ENCODE measurements around the gene PTRH2. TPM values are rescaled to one million over a fixed set of nuclear protein-coding genes. Genes with fewer than 3 reads are reported as not detected.

PTRH2 gene
- total RNA-seq, 4 donors from 2014 or later, result 12.9 to 35.3 (median 27.4) TPM

GRCh38 chr17:59676716-59677115, 30.5 kb downstream of the PTRH2 start:
- no peaks in the 10 kb centered on the region for H3K27me3 ChIP-seq
- H3K4me3 ChIP-seq, result no peak overlapping the region
- 71 to 76% methylated on average over 7 of the region's 7 CpGs for WGBS, 2 donors
- H3K36me3 ChIP-seq, result peaks cover 4 to 81% (median 18%) of the 10 kb centered on the region in 3 donors
- no peaks in the 10 kb centered on the region for H3K9me3 ChIP-seq
- H3K27ac ChIP-seq, result no peak overlapping the region
- H3K4me1 ChIP-seq, result no peaks in the 10 kb centered on the region
- DNase-seq (ENCODE audit: low spot score in 2 of 2), result no peak
- TF ChIP-seq CTCF (IDR thresholded peaks at IDR 0.05), result no peak
- no peak for TF ChIP-seq POLR2A (IDR thresholded peaks at IDR 0.05)
- no peak for TF ChIP-seq EP300 (IDR thresholded peaks at IDR 0.05)

- Histone ChIP-seq H3K4me3 (no peak overlapping the region), H3K27me3 (no peaks in the 10 kb centered on the region), H3K27ac (no peak overlapping the region), H3K36me3 (peaks cover 4 to 74% (median 13%) of the 10 kb centered on the region in 3 donors), H3K4me1 (peaks cover 0 to 8% (median 0%) of the 10 kb centered on the region in 4 donors), H3K9me3 (no peaks in the 10 kb centered on the region)
- no peak for DNase-seq (ENCODE audit: low spot score in 2 of 2)
- TF ChIP-seq CTCF (IDR thresholded peaks at IDR 0.05) (no peak), POLR2A (IDR thresholded peaks at IDR 0.05) (no peak), EP300 (IDR thresholded peaks at IDR 0.05) (no peak)
- WGBS, 2 donors, result 67 to 73% methylated on average over 1 of the region's 1 CpG
Observed at GRCh38 chr17:59675231-59675630, 32.0 kb downstream of the PTRH2 start.

GRCh38 chr17:59671386-59671785, 35.8 kb downstream of the PTRH2 start:
- no peak for TF ChIP-seq POLR2A (IDR thresholded peaks at IDR 0.05)
- TF ChIP-seq CTCF (IDR thresholded peaks at IDR 0.05), result no peak
- no peak for TF ChIP-seq EP300 (IDR thresholded peaks at IDR 0.05)
- H3K9me3 ChIP-seq, result no peaks in the 10 kb centered on the region
- peaks cover 0 to 36% (median 17%) of the 10 kb centered on the region in 4 donors for H3K4me1 ChIP-seq
- H3K27me3 ChIP-seq, result no peaks in the 10 kb centered on the region
- no peak overlapping the region for H3K27ac ChIP-seq
- WGBS, 2 donors, result 90 to 100% methylated on average over 1 of the region's 1 CpG
- no peak overlapping the region for H3K4me3 ChIP-seq
- DNase-seq (ENCODE audit: low spot score in 2 of 2), result no peak
- H3K36me3 ChIP-seq, result peaks cover 6 to 68% (median 7%) of the 10 kb centered on the region in 3 donors

- Histone ChIP-seq H3K36me3 (peaks cover 8 to 70% (median 14%) of the 10 kb centered on the region in 3 donors), H3K4me1 (peaks cover 0 to 36% (median 17%) of the 10 kb centered on the region in 4 donors), H3K9me3 (no peaks in the 10 kb centered on the region), H3K4me3 (no peak overlapping the region), H3K27me3 (no peaks in the 10 kb centered on the region), H3K27ac (no peak overlapping the region)
- TF ChIP-seq POLR2A (IDR thresholded peaks at IDR 0.05) (no peak), EP300 (IDR thresholded peaks at IDR 0.05) (no peak), CTCF (IDR thresholded peaks at IDR 0.05) (no peak)
- DNase-seq (ENCODE audit: low spot score in 2 of 2), result no peak
- WGBS, 2 donors, result 96 to 100% methylated on average over 1 of the region's 1 CpG
Observed at GRCh38 chr17:59669944-59670343, 37.3 kb downstream of the PTRH2 start.

GRCh38 chr17:59669411-59669810, 37.8 kb downstream of the PTRH2 start:
- TF ChIP-seq CTCF (IDR thresholded peaks at IDR 0.05) (no peak), EP300 (IDR thresholded peaks at IDR 0.05) (no peak), POLR2A (IDR thresholded peaks at IDR 0.05) (no peak)
- DNase-seq (ENCODE audit: low spot score in 2 of 2), result no peak
- Histone ChIP-seq H3K27ac (peak overlapping the region in 2 of 4 donors; percentile 32 to 53), H3K27me3 (no peaks in the 10 kb centered on the region), H3K4me1 (peaks cover 0 to 36% (median 17%) of the 10 kb centered on the region in 4 donors), H3K36me3 (peaks cover 7 to 69% (median 16%) of the 10 kb centered on the region in 3 donors), H3K9me3 (no peaks in the 10 kb centered on the region), H3K4me3 (no peak overlapping the region)
- WGBS, 2 donors, result 45 to 50% methylated on average over 1 of the region's 1 CpG

Data from tibial nerve (tissue), 4 donors.